ENCODE data around the gene KRTAP10-10.
"Not testable (repeated sequence)": the region's sequence is repeated elsewhere in the genome, so short reads cannot be mapped to it uniquely, and the experiment has no call there.

KRTAP10-10 gene

GRCh38 chr21:44637018-44637850, at the start of gene KRTAP10-10:
Gene KRTAP10-10 (plus strand): TSS chr21:44637356. CDS start chr21:44637418, 62 bp downstream.
- DNase-seq (ENCODE audit: low spot score in 2 of 2) (peak in 1 of 2 donors; percentile 9), ATAC-seq (replicated peaks; ENCODE audit: extremely low read depth, poor library complexity, severe bottlenecking) (no peak)
- Mint-ChIP-seq H3K27me3 (no peaks in the 10 kb centered on the region), H3K27ac (ENCODE audit: low read depth) (no peak within 1 kb of the TSS), H3K4me3 (no peak within 1 kb of the TSS), H3K9me3 (peaks cover 14% of the 10 kb centered on the region), H3K36me3 (ENCODE audit: insufficient read depth) (peaks cover 2% of the 10 kb centered on the region), H3K4me1 (peaks cover 6% of the 10 kb centered on the region)

- Mint-ChIP-seq H3K4me3 (no peak overlapping the region), H3K9me3 (peaks cover 5% of the 10 kb centered on the region), H3K27ac (ENCODE audit: low read depth) (no peak overlapping the region), H3K27me3 (peaks cover 56% of the 10 kb centered on the region), H3K4me1 (peaks cover 4% of the 10 kb centered on the region), H3K36me3 (ENCODE audit: insufficient read depth) (peaks cover 4% of the 10 kb centered on the region)
- DNase-seq (ENCODE audit: low spot score in 2 of 2), result no peak
- no peak for ATAC-seq (replicated peaks; ENCODE audit: extremely low read depth, poor library complexity, severe bottlenecking)
Measured at GRCh38 chr21:44589094-44589493, 48.1 kb upstream of the KRTAP10-10 start.

GRCh38 chr21:44589586-44590305, 47.4 kb upstream of the KRTAP10-10 start:
- Mint-ChIP-seq H3K9me3 (peaks cover 5% of the 10 kb centered on the region), H3K4me3 (no peak overlapping the region), H3K4me1 (peaks cover 4% of the 10 kb centered on the region), H3K27ac (ENCODE audit: low read depth) (peak overlapping the region; percentile 35), H3K27me3 (peaks cover 49% of the 10 kb centered on the region), H3K36me3 (ENCODE audit: insufficient read depth) (peaks cover 4% of the 10 kb centered on the region)
- ATAC-seq (replicated peaks; ENCODE audit: extremely low read depth, poor library complexity, severe bottlenecking), result no peak
- no peak for DNase-seq (ENCODE audit: low spot score in 2 of 2)

- ATAC-seq (replicated peaks; ENCODE audit: extremely low read depth, poor library complexity, severe bottlenecking) (no peak), DNase-seq (ENCODE audit: low spot score in 2 of 2) (no peak)
- H3K9me3 Mint-ChIP-seq, result peaks cover 5% of the 10 kb centered on the region
- H3K27me3 Mint-ChIP-seq, result peaks cover 44% of the 10 kb centered on the region
- peaks cover 8% of the 10 kb centered on the region for H3K4me1 Mint-ChIP-seq
- H3K36me3 Mint-ChIP-seq (ENCODE audit: insufficient read depth), result peaks cover 4% of the 10 kb centered on the region
- H3K4me3 Mint-ChIP-seq, result no peak overlapping the region
- H3K27ac Mint-ChIP-seq (ENCODE audit: low read depth), result peak overlapping the region; percentile 35
Measured at GRCh38 chr21:44590311-44590721, 46.8 kb upstream of the KRTAP10-10 start.

GRCh38 chr21:44590897-44591800, 46.0 kb upstream of the KRTAP10-10 start:
- H3K27ac Mint-ChIP-seq (ENCODE audit: low read depth); H3K4me3 Mint-ChIP-seq; H3K36me3 Mint-ChIP-seq (ENCODE audit: insufficient read depth); H3K9me3 Mint-ChIP-seq; DNase-seq (ENCODE audit: low spot score in 2 of 2); ATAC-seq (replicated peaks; ENCODE audit: extremely low read depth, poor library complexity, severe bottlenecking): not testable (repeated sequence)
- Mint-ChIP-seq H3K27me3 (peaks cover 35% of the 10 kb centered on the region), H3K4me1 (peaks cover 10% of the 10 kb centered on the region)

- ATAC-seq (replicated peaks; ENCODE audit: extremely low read depth, poor library complexity, severe bottlenecking); H3K4me3 Mint-ChIP-seq; DNase-seq (ENCODE audit: low spot score in 2 of 2); H3K9me3 Mint-ChIP-seq; H3K27ac Mint-ChIP-seq (ENCODE audit: low read depth); H3K36me3 Mint-ChIP-seq (ENCODE audit: insufficient read depth): not testable (repeated sequence)
- Mint-ChIP-seq H3K27me3 (peaks cover 29% of the 10 kb centered on the region), H3K4me1 (peaks cover 10% of the 10 kb centered on the region)
Measured at GRCh38 chr21:44591801-44592130, 45.4 kb upstream of the KRTAP10-10 start.

- no peaks in the 10 kb centered on the region for H3K9me3 Mint-ChIP-seq
- ATAC-seq (replicated peaks; ENCODE audit: extremely low read depth, poor library complexity, severe bottlenecking) (no peak), DNase-seq (ENCODE audit: low spot score in 2 of 2) (no peak)
- peaks cover 5% of the 10 kb centered on the region for H3K36me3 Mint-ChIP-seq (ENCODE audit: insufficient read depth)
- H3K4me3 Mint-ChIP-seq, result no peak within 1 kb of the TSS
- peaks cover 20% of the 10 kb centered on the region for H3K27me3 Mint-ChIP-seq
- H3K4me1 Mint-ChIP-seq, result peaks cover 10% of the 10 kb centered on the region
- H3K27ac Mint-ChIP-seq (ENCODE audit: low read depth), result no peak within 1 kb of the TSS
Measured at GRCh38 chr21:44592446-44593311, 44.5 kb upstream of the KRTAP10-10 start, which contains the start of gene KRTAP10-6. Gene KRTAP10-6 (minus strand): TSS chr21:44592505. CDS start chr21:44592484, 21 bp downstream.

- no peak overlapping the region for H3K27ac Mint-ChIP-seq (ENCODE audit: low read depth)
- no peak for ATAC-seq (replicated peaks; ENCODE audit: extremely low read depth, poor library complexity, severe bottlenecking)
- H3K9me3 Mint-ChIP-seq, result no peaks in the 10 kb centered on the region
- no peak overlapping the region for H3K4me3 Mint-ChIP-seq
- H3K27me3 Mint-ChIP-seq, result peaks cover 20% of the 10 kb centered on the region
- peaks cover 5% of the 10 kb centered on the region for H3K36me3 Mint-ChIP-seq (ENCODE audit: insufficient read depth)
- DNase-seq (ENCODE audit: low spot score in 2 of 2), result no peak
- peaks cover 10% of the 10 kb centered on the region for H3K4me1 Mint-ChIP-seq
Measured at GRCh38 chr21:44593598-44594405, 43.4 kb upstream of the KRTAP10-10 start.

GRCh38 chr21:44594406-44594916, 42.7 kb upstream of the KRTAP10-10 start:
- DNase-seq (ENCODE audit: low spot score in 2 of 2) (no peak), ATAC-seq (replicated peaks; ENCODE audit: extremely low read depth, poor library complexity, severe bottlenecking) (no peak)
- peaks cover 5% of the 10 kb centered on the region for H3K36me3 Mint-ChIP-seq (ENCODE audit: insufficient read depth)
- H3K27ac Mint-ChIP-seq (ENCODE audit: low read depth), result no peak overlapping the region
- no peak overlapping the region for H3K4me3 Mint-ChIP-seq
- H3K4me1 Mint-ChIP-seq, result peaks cover 10% of the 10 kb centered on the region
- H3K27me3 Mint-ChIP-seq, result peaks cover 18% of the 10 kb centered on the region
- no peaks in the 10 kb centered on the region for H3K9me3 Mint-ChIP-seq

GRCh38 chr21:44595524-44595923, 41.6 kb upstream of the KRTAP10-10 start:
- Mint-ChIP-seq H3K27me3 (peaks cover 7% of the 10 kb centered on the region), H3K27ac (ENCODE audit: low read depth) (peak overlapping the region; percentile 8), H3K4me3 (no peak overlapping the region), H3K4me1 (peaks cover 10% of the 10 kb centered on the region), H3K9me3 (no peaks in the 10 kb centered on the region), H3K36me3 (ENCODE audit: insufficient read depth) (peaks cover 4% of the 10 kb centered on the region)
- ATAC-seq (replicated peaks; ENCODE audit: extremely low read depth, poor library complexity, severe bottlenecking), result no peak
- DNase-seq (ENCODE audit: low spot score in 2 of 2), result no peak
